ENCODE results near the gene SLC38A7. TPM values are rescaled to one million over a fixed set of nuclear protein-coding genes. Genes with fewer than 3 reads are reported as not detected.

Gene SLC38A7
- total RNA-seq, 4 donors from 2014 or later = 3.3 to 20.7 (median 10.2) TPM

GRCh38 chr16:58655215-58655596 lies 29.4 kb downstream of the SLC38A7 start:
- TF ChIP-seq CTCF (IDR thresholded peaks at IDR 0.05) (no peak), POLR2A (IDR thresholded peaks at IDR 0.05) (no peak)
- WGBS, 2 donors = 88 to 92% methylated on average over 8 of the region's 8 CpGs
- intact Hi-C loops (cut with DNase I; ENCODE audit: low total_unique reads) = no loop called here
- no peak overlapping the region for H3K4me3 ChIP-seq (ENCODE audit: low read depth, poor library complexity, severe bottlenecking)
- DNase-seq (ENCODE audit: low spot score in 2 of 2) = no peak

GRCh38 chr16:58654560-58655214 lies 29.9 kb downstream of the SLC38A7 start:
- no peak for TF ChIP-seq CTCF (IDR thresholded peaks at IDR 0.05)
- no peak for TF ChIP-seq POLR2A (IDR thresholded peaks at IDR 0.05)
- WGBS, 2 donors = 79 to 82% methylated on average over 7 of the region's 7 CpGs
- intact Hi-C loops (cut with DNase I; ENCODE audit: low total_unique reads) = no loop called here
- no peak for DNase-seq (ENCODE audit: low spot score in 2 of 2)
- no peak overlapping the region for H3K4me3 ChIP-seq (ENCODE audit: low read depth, poor library complexity, severe bottlenecking)

- no peak overlapping the region for H3K4me3 ChIP-seq (ENCODE audit: low read depth, poor library complexity, severe bottlenecking)
- DNase-seq (ENCODE audit: low spot score in 2 of 2) = no peak
- TF ChIP-seq POLR2A (IDR thresholded peaks at IDR 0.05) (no peak), CTCF (IDR thresholded peaks at IDR 0.05) (no peak)
- WGBS, 2 donors = 39 to 55% methylated on average over 3 of the region's 3 CpGs
- intact Hi-C loops (cut with DNase I; ENCODE audit: low total_unique reads) = no loop called here
These were observed 31.8 kb downstream of the SLC38A7 start for GRCh38 chr16:58652741-58653140.

GRCh38 chr16:58651965-58652348 lies 32.6 kb downstream of the SLC38A7 start:
- no peak for DNase-seq (ENCODE audit: low spot score in 2 of 2)
- no peak for TF ChIP-seq POLR2A (IDR thresholded peaks at IDR 0.05)
- TF ChIP-seq CTCF (IDR thresholded peaks at IDR 0.05) = no peak
- 52 to 67% methylated on average over 3 of the region's 3 CpGs for WGBS, 2 donors
- intact Hi-C loops (cut with DNase I; ENCODE audit: low total_unique reads) = no loop called here
- no peak overlapping the region for H3K4me3 ChIP-seq (ENCODE audit: low read depth, poor library complexity, severe bottlenecking)

GRCh38 chr16:58649707-58650106 lies 34.9 kb downstream of the SLC38A7 start:
- TF ChIP-seq CTCF (IDR thresholded peaks at IDR 0.05) (no peak), POLR2A (IDR thresholded peaks at IDR 0.05) (no peak)
- no peak overlapping the region for H3K4me3 ChIP-seq (ENCODE audit: low read depth, poor library complexity, severe bottlenecking)
- no peak for DNase-seq (ENCODE audit: low spot score in 2 of 2)
- 56 to 63% methylated on average over 3 of the region's 3 CpGs for WGBS, 2 donors
- intact Hi-C loops (cut with DNase I; ENCODE audit: low total_unique reads) = no loop called here

- 87 to 93% methylated on average over 4 of the region's 4 CpGs for WGBS, 2 donors
- no peak overlapping the region for H3K4me3 ChIP-seq (ENCODE audit: low read depth, poor library complexity, severe bottlenecking)
- intact Hi-C loops (cut with DNase I; ENCODE audit: low total_unique reads) = no loop called here
- no peak for DNase-seq (ENCODE audit: low spot score in 2 of 2)
- no peak for TF ChIP-seq CTCF (IDR thresholded peaks at IDR 0.05)
These were observed 37.5 kb downstream of the SLC38A7 start for GRCh38 chr16:58647107-58647506.
